ENCODE data around the gene UBE2J2. TPM values are rescaled to one million over a fixed set of nuclear protein-coding genes. Genes with fewer than 3 reads are reported as not detected.

The UBE2J2 gene
- total RNA-seq, 1 experiment from 2014 or later: 52.7 TPM

- no peak for DNase-seq (ENCODE audit: low spot score)
Measured at GRCh38 chr1:1280782-1281481, 7.3 kb upstream of the UBE2J2 start.

GRCh38 chr1:1279028-1279427 is 5.4 kb upstream of the UBE2J2 start:
- DNase-seq (ENCODE audit: low spot score): no peak

- no peak for DNase-seq (ENCODE audit: low spot score)
Measured at GRCh38 chr1:1278620-1279019, 5.0 kb upstream of the UBE2J2 start.

GRCh38 chr1:1275836-1276235 is 2.2 kb upstream of the UBE2J2 start:
- no peak for DNase-seq (ENCODE audit: low spot score)

GRCh38 chr1:1274931-1275431 is 1.3 kb upstream of the UBE2J2 start:
- no peak for DNase-seq (ENCODE audit: low spot score)

GRCh38 chr1:1274299-1274930 is 761 bp upstream of the UBE2J2 start:
- DNase-seq (ENCODE audit: low spot score): no peak

- DNase-seq (ENCODE audit: low spot score): no peak
Measured at GRCh38 chr1:1273209-1273511, 494 bp downstream of the UBE2J2 start.

- no peak for DNase-seq (ENCODE audit: low spot score)
Measured at GRCh38 chr1:1272341-1273208, 1.1 kb downstream of the UBE2J2 start.

- DNase-seq (ENCODE audit: low spot score): no peak
Measured at GRCh38 chr1:1270813-1271212, 2.8 kb downstream of the UBE2J2 start.

- DNase-seq (ENCODE audit: low spot score): no peak
Measured at GRCh38 chr1:1268284-1268682, 5.4 kb downstream of the UBE2J2 start.

GRCh38 chr1:1267488-1268283 is 6.0 kb downstream of the UBE2J2 start:
- DNase-seq (ENCODE audit: low spot score): no peak

- peak; percentile 98 for DNase-seq (ENCODE audit: low spot score)
Measured at GRCh38 chr1:1264868-1265272, 8.8 kb downstream of the UBE2J2 start.

- no peak for DNase-seq (ENCODE audit: low spot score)
Measured at GRCh38 chr1:1264026-1264425, 9.6 kb downstream of the UBE2J2 start.

GRCh38 chr1:1262758-1263157 is 10.9 kb downstream of the UBE2J2 start:
- DNase-seq (ENCODE audit: low spot score): no peak

- DNase-seq (ENCODE audit: low spot score): no peak
Measured at GRCh38 chr1:1262071-1262470, 11.6 kb downstream of the UBE2J2 start.

- no peak for DNase-seq (ENCODE audit: low spot score)
Measured at GRCh38 chr1:1260843-1261560, 12.7 kb downstream of the UBE2J2 start.

- no peak for DNase-seq (ENCODE audit: low spot score)
Measured at GRCh38 chr1:1259951-1260600, 13.6 kb downstream of the UBE2J2 start.

GRCh38 chr1:1259540-1259939 is 14.1 kb downstream of the UBE2J2 start:
- no peak for DNase-seq (ENCODE audit: low spot score)

GRCh38 chr1:1259119-1259488 is 14.6 kb downstream of the UBE2J2 start:
- DNase-seq (ENCODE audit: low spot score): no peak

GRCh38 chr1:1256956-1257871 is 16.4 kb downstream of the UBE2J2 start:
- DNase-seq (ENCODE audit: low spot score): no peak
